GM12801 (cell line): ENCODE measurements around the gene SFXN3.

Experiments
- TF ChIP-seq, protein P1 (sequence below): IDR thresholded peaks from one replicate; pipeline ENCODE4 v1.5.1; 2011; ENCODE audit warnings: control low read depth; ENCODE audit not compliant: insufficient read length; ENCODE audit errors: extremely low read depth

The SFXN3 gene

DNA sequence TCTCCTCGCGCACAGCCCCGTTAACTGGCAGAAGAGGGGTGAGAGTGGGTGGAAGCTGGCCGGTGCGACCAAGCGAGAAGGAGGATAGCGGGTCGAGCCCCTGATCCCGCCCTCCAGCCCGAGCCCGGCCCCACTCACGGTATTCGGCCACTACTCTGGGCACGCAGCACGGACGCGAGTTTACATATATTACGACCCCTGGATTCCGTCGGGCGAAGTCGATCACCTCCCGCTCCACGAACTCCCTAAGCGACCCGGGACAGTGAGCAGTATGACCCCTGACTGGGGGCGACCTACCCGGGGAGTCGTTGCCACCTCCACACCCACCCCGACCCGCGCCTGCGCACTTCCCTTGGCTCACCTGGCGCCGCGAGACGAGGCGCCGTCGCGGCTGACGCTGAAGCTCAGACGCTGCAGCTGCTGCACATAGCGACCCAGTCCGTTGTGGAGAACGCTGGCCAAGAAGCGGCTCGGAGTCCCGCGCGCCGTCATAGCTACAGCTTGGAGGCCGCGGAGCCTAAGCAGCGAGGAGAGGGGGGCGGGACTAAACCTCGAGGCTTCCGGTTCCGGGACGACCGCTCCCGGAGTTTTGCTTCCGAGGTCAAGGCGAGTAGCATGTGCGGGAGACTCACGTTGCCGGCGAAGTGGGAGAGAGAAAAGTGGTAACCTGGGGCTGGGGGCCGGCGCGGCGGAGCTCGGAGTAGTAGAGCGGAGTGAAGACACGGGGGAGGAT is 43.9 kb upstream of the SFXN3 start, which contains the start of the genes MRPL43 and TWNK:
TSS of gene MRPL43 (minus strand) at position 546 of the 733 bp plus-strand sequence. CDS start at position 492, 54 bp downstream.
TSS of gene TWNK (plus strand) at position 592 of the 733 bp plus-strand sequence. CDS start 668 bp downstream, outside the sequence.
- TF ChIP-seq, protein P1, sequence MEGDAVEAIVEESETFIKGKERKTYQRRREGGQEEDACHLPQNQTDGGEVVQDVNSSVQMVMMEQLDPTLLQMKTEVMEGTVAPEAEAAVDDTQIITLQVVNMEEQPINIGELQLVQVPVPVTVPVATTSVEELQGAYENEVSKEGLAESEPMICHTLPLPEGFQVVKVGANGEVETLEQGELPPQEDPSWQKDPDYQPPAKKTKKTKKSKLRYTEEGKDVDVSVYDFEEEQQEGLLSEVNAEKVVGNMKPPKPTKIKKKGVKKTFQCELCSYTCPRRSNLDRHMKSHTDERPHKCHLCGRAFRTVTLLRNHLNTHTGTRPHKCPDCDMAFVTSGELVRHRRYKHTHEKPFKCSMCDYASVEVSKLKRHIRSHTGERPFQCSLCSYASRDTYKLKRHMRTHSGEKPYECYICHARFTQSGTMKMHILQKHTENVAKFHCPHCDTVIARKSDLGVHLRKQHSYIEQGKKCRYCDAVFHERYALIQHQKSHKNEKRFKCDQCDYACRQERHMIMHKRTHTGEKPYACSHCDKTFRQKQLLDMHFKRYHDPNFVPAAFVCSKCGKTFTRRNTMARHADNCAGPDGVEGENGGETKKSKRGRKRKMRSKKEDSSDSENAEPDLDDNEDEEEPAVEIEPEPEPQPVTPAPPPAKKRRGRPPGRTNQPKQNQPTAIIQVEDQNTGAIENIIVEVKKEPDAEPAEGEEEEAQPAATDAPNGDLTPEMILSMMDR = no peak

DNA sequence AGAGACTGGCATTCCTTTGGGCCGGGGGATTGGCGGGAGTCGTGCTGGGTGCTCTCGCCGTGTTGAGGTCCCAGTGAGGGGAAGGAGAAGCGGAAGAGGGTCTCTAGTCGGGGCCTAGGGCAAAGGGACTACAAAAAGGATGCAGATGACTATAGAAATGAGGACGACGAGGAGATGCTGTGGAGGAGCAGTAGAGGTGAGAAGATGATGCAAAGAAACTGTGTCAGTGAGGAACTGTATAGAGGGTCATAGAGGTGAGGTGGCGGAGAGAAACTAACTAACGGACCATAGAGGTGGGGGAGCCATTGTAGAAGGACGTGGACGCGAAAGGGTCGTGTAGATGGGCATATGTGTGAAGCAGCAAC is 43.4 kb upstream of the SFXN3 start:
- TF ChIP-seq, protein P1 = no peak

DNA sequence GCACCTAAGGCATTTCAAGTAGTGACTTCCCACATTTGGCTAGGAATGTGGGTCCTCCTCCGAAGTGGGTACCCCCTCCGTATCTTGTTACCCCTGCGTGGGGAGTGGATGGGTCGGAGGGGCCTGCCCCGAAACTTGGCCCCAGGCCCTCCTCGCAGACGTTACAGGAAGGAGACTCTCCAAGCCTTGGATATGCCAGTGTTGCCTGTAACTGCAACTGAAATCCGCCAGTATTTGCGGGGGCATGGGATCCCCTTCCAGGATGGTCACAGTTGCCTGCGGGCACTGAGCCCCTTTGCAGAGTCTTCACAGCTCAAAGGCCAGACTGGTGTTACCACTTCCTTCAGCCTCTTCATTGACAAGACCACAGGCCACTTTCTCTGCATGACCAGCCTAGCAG is 42.9 kb upstream of the SFXN3 start:
- TF ChIP-seq, protein P1 = no peak

DNA sequence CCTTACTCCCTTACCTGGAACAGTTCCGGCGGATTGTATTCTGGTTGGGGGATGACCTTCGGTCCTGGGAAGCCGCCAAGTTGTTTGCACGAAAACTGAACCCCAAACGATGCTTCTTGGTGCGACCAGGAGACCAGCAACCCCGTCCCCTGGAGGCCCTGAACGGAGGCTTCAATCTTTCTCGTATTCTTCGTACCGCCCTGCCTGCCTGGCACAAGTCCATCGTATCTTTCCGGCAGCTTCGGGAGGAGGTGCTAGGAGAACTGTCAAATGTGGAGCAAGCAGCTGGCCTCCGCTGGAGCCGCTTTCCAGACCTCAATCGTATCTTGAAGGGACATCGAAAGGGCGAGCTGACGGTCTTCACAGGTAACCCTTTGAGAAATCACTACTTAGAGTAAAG is 41.9 kb upstream of the SFXN3 start:
- TF ChIP-seq, protein P1 = no peak

DNA sequence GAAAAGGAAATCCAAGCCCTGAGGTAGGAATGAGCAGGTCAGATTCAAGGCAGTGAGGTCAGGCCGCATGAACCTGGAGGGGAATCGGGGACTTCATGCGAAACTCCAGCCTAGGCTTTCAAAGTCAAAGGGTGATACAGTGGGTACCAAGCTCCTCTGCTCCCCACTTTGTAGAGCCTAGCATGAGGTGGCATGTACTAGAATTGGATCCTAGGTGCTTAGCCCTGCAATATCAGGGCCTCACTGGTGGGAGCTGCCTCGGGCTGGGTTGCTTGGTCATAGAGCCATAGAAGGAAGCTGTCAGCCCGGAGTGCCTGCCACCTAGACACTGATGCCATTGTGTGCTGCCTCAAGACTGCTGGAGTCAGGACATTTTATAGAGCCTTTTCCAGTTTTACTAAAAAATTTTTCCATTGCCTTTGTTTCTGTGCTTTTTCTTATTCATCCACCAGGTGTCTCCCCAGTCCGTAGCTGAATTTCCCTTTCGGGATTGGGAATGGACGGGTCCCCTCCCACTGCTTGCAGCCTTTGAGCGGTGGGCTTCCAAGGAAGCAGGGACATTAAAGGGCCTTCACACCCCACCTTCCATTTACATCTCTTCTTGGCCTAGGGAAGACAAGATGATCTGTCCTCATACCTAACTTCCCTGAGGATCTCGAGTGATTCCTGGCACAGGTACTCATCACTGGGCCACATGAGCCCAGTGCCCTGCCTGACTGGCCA is 36.9 kb upstream of the SFXN3 start:
- TF ChIP-seq, protein P1 = no peak

DNA sequence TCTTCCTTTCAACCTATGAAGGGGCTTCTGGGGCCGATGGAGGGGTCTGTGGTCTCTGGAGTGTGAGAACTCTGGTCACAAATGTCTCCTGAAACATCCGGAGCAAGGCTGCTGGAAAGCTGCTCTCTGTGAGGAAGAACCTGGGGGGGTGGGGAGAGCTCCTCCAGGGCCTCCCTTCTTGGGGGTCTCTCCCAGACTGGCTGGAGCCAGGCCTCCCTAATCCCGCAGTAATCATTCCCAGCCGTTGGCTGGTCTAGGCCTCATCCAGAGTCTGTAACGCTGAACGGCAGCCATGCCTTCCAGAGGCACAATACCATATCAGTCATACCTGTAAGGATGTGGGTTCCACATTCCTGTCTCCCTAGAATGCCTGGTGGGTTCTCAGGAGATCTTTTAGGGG is 35.9 kb upstream of the SFXN3 start:
- TF ChIP-seq, protein P1 = no peak

DNA sequence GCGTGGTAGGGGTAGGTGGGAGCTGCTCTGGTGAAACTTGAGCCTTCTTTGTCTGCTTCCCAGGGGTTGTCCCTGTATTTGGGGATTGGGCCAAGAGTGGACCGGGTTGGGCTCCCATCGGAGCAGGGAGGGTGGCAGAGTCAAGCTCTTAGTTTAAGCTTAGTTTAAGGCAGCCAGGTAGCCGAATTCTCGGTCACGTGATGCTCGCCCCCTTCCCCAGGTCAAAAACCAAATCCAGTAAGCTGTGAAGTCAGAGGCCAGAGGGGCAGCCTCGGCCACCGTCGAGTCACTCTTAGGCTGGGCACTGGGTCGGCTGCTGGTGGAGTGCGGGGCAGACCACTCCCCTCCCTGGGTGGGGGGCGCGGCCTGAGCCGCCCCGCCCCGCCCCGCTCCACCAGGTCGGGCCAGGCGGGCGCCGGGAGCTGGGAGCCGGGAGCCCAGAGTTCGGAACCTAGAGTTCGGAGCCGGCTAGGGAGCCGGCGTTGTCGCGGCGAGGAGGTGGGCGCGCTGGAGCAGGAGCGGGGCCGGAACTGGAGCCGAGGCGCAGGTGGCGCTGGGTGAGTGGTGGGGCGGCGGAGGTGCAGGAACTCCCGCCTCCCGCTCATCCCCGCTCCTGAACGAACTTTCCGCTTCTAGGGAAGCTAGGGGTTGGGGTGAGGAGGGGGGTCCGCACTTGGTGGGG is 34.2 kb upstream of the SFXN3 start:
- TF ChIP-seq, protein P1 = no peak
